Measurements from ENCODE around the gene TMEM196. TPM values are rescaled to one million over a fixed set of nuclear protein-coding genes. Genes with fewer than 3 reads are reported as not detected.

The TMEM196 gene
- total RNA-seq, 1 experiment from 2014 or later: not detected

DNA sequence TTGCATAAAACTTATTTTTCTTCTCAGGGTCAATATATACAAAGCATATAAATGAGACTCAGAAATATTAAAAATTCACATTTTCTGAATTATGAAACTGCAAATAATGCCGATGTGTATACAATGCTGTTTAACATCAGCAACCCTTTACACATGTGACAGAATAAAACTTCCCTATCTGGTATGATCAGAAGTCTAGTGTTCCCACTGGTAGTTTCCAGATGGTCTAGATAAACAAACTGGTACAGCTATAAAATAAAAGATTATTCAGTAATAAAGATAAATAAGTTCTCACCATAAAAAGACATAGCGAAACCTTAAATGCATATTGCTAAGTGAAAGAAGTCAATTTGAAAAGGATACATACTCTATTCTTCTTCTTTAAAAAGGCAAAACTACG lies 72.5 kb downstream of the TMEM196 start:
- TF ChIP-seq, protein P1, sequence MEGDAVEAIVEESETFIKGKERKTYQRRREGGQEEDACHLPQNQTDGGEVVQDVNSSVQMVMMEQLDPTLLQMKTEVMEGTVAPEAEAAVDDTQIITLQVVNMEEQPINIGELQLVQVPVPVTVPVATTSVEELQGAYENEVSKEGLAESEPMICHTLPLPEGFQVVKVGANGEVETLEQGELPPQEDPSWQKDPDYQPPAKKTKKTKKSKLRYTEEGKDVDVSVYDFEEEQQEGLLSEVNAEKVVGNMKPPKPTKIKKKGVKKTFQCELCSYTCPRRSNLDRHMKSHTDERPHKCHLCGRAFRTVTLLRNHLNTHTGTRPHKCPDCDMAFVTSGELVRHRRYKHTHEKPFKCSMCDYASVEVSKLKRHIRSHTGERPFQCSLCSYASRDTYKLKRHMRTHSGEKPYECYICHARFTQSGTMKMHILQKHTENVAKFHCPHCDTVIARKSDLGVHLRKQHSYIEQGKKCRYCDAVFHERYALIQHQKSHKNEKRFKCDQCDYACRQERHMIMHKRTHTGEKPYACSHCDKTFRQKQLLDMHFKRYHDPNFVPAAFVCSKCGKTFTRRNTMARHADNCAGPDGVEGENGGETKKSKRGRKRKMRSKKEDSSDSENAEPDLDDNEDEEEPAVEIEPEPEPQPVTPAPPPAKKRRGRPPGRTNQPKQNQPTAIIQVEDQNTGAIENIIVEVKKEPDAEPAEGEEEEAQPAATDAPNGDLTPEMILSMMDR (conservative IDR thresholded peaks at IDR 0.05): no peak
- 0 out of 7 replicates have a peak overlapping the region, but pooled peaks of 1 of the 3 experiments have one; percentile 9 for H3K27ac Mint-ChIP-seq
- H3K79me1 ChIP-seq (ENCODE audit: insufficient read depth, low read depth, low read length, poor library complexity, severe bottlenecking): no peaks in the 10 kb centered on the region

More for the DNA sequence above, 72.5 kb downstream of the TMEM196 start:
- H2BK5ac ChIP-seq (ENCODE audit: insufficient read length, low read length): no peak overlapping the region
- H3K36me3 Mint-ChIP-seq (ENCODE audit: insufficient read depth in 1 of 3, low read depth in 3 of 3): peaks cover 6 to 21% (median 14%) of the 10 kb centered on the region in 3 experiments; a peak in 6 of 7 replicates
- no peak overlapping the region for H2BK20ac ChIP-seq (ENCODE audit: low read depth, low read length, poor library complexity, severe bottlenecking)
- no peak overlapping the region for H4K5ac ChIP-seq (ENCODE audit: insufficient read length, low read depth, low read length)
- no peak overlapping the region for H2BK15ac ChIP-seq (ENCODE audit: low read depth, low read length)
- H3K4me2 ChIP-seq (ENCODE audit: insufficient read depth, insufficient read length, low read length): no peak overlapping the region
- H3K9ac ChIP-seq (ENCODE audit: extremely low read depth, insufficient read length, low read length): no peak overlapping the region
- no peak overlapping the region for H2AK5ac ChIP-seq (ENCODE audit: insufficient read length, low read length)
- H3K4ac ChIP-seq (ENCODE audit: low read depth, low read length): no peak overlapping the region
- H3K27ac ChIP-seq (ENCODE audit: insufficient read length, low read depth, low read length): no peak overlapping the region
- H3K14ac ChIP-seq (ENCODE audit: insufficient read depth, low read length): no peak overlapping the region
- no peak for DNase-seq
- H2BK12ac ChIP-seq (ENCODE audit: insufficient read length, low read depth, low read length): no peak overlapping the region
- H3K27me3 ChIP-seq (ENCODE audit: insufficient read depth, low read length): no peaks in the 10 kb centered on the region
- no peak overlapping the region for H2BK120ac ChIP-seq (ENCODE audit: low read depth, low read length, poor library complexity, severe bottlenecking)
- H3K18ac ChIP-seq (ENCODE audit: insufficient read length, low read depth, low read length): no peak overlapping the region
- H3K4me3 Mint-ChIP-seq: no peak overlapping the region
- no peaks in the 10 kb centered on the region for H3K27me3 Mint-ChIP-seq (ENCODE audit: low read depth)
- no peak overlapping the region for H2AFZ ChIP-seq (ENCODE audit: low read length)
- no peaks in the 10 kb centered on the region for H3K4me1 ChIP-seq (ENCODE audit: insufficient read depth, low read length)
- no peaks in the 10 kb centered on the region for H4K20me1 ChIP-seq (ENCODE audit: control insufficient read depth, insufficient read depth, insufficient read length)
- H3K23me2 ChIP-seq (ENCODE audit: insufficient read length, low read depth, low read length, poor library complexity, severe bottlenecking): no peaks in the 10 kb centered on the region
- H3K9me3 ChIP-seq (ENCODE audit: control insufficient read depth, low read depth, low read length): no peaks in the 10 kb centered on the region
- H3K4me1 Mint-ChIP-seq: peaks cover 10 to 18% of the 10 kb centered on the region in 2 experiments
- no peak overlapping the region for H3K56ac ChIP-seq (ENCODE audit: insufficient read length, low read depth, low read length)
- H4K91ac ChIP-seq (ENCODE audit: insufficient read length, low read depth, low read length): no peak overlapping the region
- H3T11ph ChIP-seq (ENCODE audit: low read length): no peak overlapping the region
- WGBS (ENCODE audit: extremely low coverage, insufficient read length, low lambda C conversion rate): no CpG with 5 or more reads among the region's 3 CpGs
- no peaks in the 10 kb centered on the region for H3K79me2 ChIP-seq (ENCODE audit: insufficient read depth, low read length)
- no peak overlapping the region for H4K8ac ChIP-seq (replicated peaks; ENCODE audit: insufficient read length, low read depth, low read length)
- no peak overlapping the region for H3K23ac ChIP-seq (ENCODE audit: insufficient read length, low read depth, low read length)
- no peaks in the 10 kb centered on the region for H3K9me3 Mint-ChIP-seq

Measured in H9 (cell line).